GM19452 (cell line): Measurements from ENCODE around the gene NQO2.
"Not testable (repeated sequence)": the region's sequence is repeated elsewhere in the genome, so short reads cannot be mapped to it uniquely, and the experiment has no call there.

Experiments used
- ATAC-seq: cut with Tn5 transposase; IDR thresholded peaks from one replicate; pipeline ENCODE4 v1.9.1; 2021; ENCODE audit not compliant: unreplicated experiment

Gene NQO2

DNA sequence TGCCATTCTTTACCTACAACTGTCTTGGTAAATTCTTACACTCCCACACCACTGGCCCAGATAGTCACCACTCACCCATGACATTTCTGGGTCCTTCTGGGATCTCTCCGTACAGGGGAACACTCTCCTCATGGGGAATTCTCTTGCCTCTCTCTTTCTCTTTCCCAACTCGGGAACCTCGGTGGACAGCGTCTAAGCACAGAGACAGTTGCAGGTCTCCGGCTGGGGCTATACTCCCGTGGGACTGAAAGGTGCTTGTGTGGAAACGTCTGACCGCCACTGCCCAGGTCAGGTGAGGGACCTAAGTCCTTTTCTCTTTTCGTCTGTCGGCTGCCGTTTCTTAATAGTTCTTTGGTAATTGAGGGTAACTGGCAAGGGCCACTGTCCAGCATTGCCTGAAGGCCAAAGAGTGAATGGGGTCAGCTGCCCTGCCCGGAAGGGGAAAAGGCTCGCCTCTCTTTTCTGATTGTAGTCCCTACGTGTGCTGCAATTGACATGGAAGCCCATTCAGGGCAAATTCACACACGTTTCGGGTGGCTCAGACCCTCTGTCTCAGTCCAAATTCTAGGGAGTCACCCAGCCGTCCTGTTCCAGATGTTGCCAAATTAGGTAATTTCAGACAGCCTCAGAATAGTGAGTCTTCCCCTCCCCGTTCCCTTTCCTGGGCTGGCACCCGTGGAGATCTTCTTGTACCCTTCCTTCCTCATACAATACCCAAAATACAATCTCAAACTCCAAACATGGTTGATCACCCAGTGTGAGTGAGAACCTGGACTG is 37.4 kb downstream of the NQO2 start:
- no peak for ATAC-seq

DNA sequence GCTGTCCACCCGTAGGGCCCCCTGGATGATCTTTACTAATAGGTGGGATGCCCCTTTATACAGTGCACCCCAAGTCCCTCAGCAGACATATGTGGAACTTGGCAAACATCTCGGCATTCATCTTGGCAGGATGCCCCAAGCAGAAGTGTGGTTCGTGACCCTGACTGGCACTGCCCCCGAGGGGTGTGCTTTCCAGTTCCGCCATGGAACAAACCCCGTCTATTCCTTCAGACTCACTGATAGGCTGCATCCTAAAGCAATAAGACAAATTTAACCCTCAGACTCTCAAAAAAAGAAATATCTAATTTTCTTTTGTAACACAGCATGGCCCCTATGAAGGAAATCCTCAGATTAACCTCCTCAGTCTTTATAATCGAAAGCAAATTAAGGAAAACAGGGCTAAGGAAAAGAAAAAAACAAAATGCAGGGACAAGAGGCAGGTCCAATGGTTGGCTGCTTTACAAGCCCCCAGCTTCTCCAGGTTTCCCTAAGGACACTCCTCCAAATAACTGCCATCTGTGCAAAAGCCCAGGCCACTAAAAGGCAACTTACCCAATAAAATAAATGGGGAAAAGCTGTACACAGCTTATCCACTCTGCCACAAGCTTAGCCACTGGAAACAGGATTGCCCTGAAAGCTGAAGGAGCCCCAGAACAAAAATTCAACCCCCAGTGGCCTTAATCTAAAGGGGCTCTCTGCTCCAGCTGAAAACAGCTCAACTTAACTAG is 38.1 kb downstream of the NQO2 start:
- no peak for ATAC-seq

DNA sequence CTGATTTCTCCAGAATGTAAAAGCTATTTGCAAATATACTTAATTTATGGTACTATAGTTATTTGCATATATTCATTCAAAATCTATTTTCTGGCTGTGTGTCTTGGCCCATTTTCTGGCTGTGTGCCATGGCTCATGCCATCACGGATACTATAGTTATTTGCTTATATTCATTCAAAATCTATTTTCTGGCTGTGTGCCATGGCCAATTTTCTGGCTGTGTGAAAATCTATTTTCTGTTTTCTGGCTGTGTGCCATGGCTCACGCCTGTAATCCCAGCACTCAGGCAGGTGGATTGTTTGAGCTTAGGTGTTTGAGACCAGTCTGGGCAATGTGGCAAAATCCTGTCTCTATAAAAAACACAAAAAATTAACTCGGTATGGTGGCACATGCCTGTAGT is 39.7 kb downstream of the NQO2 start:
- ATAC-seq: no peak

DNA sequence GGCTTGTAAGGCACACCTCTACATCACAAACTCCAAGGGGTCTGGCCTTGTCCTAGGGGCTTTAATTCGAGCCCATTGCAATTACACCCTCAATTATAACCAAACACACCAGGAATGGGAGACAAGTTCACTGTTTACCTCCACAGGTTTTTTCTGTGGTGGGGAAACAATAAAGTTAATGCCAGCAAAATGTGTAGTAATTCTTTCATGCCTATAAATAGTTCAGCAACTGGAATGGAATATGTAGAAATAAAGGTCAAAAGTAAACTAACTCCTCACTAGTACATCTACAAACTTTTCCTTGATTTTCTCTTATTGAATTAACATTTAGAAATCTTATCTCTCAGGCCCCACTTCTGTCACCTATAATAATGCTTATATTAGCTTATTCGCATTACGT is 41.5 kb downstream of the NQO2 start:
- no peak for ATAC-seq

DNA sequence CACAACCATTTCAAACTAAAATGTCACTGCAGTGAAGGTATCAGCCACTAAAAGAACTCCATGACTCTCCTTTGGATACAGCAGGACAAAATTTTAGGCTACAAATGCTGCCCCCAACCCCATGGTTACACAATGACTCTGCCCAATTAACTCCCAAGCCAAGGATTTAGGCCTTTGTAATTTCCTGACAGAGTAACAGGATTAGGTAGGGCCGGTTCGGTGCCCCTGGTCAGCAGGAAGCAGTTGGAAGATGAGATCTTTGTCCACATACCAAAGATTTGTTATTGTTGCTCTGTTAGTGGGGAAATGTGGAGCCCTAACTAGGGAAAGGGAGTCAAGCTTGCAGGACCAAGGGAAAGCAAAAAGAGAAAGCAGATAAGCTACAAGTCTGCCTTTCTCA is 41.9 kb downstream of the NQO2 start:
- ATAC-seq: no peak

DNA sequence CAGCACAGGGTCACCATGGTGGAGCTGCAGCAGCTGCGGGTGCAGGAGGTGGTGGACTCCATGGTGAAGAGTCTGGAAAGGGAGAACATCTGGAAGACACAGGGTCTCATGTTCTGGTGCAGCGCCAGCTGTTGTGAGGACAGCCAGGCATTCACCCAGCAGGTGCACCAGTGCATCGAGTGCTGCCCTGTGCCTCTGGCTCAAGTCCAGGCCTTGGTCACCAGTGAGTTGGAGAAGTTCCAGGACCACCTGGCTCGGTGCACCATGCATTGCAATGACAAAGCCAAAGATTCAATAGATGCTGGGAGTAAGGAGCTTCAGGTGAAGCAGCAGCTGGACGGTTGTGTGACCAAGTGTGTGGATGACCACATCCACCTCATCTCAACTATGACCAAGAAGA is 45.7 kb downstream of the NQO2 start:
- ATAC-seq: no peak

DNA sequence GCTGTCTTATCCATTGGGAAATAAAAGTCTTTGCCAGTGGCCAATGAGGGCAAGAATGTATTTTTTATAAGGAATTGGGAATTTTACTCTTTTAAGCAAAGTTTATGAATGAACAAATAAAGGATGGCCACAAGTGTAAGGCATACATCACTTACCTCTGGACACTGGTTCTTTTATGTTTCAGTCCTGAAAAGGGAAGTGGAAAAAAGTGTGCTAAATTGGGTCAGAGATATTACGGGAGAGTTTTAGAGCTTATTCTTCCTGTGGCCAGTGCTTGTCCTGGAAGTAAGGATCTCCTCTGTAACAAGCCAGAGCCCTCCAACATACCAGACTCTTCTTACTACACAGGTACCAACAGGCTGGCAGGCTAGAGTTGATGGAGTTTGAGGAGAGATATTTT is 46.1 kb downstream of the NQO2 start:
- ATAC-seq: no peak

DNA sequence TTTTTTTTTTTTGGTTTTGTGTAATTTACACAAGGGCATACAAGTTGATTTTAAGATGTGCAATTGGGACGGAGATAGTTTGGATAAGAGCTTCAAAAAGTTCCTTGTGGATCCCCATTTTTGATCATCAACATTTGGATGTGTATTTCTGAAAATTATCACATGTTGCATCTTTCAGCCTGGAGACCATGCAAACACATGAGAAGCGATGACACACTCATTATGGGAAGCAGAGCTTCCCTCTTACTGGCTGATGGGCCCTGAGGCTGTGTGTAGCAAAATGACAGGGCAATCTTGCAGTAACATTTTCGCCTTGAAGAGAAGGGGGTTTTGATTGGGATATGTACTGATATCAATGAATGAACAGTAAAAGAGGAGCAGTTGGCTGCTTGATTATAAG is 46.6 kb downstream of the NQO2 start:
- ATAC-seq: no peak

DNA sequence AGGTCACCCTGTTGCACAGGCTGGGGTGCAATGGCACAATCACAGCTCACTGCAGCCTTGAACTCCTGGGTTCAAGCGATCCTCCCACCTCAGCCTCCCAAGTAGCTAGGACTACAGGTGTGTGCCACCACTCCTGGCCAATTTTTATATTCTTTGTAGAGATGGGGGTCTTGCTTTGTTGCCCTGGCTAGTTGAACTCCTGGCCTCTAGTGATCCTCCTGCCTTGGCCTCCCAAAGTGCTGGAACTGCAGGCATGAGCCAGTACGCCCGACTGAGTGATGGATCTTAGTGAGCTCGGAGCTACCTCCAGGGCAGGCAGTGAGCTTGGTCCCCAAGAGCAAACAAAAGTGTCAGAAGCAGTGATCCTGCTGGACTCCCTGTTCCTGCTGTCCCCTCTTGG is 48.3 kb downstream of the NQO2 start:
- not testable (repeated sequence) for ATAC-seq

DNA sequence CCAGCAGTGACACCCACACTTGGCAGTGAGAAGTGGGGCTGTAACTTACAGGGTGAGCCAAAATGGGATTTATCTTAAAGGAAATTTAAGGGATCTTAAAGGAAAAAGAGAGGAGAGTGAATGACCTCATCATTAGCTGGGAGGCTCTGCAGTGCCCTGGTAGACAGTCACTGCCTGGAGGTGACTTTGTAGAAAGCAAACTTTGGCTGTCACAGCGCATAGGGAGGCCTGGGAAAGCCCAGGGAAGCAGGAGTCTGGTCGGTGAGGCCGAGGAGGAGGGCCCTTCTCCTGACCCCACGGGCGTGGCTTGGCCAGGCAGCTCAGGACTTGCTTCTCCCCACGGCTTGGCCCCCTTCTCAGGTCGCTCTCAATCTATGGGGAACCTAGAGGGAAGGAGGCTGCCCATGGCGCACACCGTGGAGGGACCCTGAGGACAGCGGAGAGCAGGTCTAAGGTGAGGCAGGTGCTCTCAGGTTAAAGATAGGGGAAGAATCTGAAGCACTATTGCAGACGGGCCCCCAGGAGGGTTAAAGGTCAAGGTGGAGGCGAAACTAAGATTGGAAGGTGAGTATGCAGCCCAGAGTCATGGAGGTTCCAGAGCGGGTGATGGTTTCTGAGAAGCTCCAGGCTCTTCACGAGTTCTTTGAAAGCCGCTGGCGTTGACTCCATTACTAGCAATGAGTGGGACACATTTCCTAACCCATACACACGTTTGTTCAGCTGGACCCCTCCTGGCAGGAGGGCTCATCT is 53.0 kb downstream of the NQO2 start:
- ATAC-seq: no peak

DNA sequence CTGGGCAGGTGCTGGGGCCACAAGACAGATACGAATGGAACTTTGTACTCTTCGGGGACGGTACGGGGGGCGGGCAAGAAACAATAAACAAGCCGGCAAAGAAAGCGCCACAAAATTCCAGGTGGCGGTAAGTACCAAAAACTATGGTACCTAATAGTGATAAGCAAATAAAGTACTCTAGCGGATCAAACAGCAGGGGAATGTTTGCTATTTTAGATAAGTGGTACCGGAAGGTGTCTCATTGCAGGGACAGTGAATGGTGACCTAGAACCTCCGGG is 53.5 kb downstream of the NQO2 start:
- ATAC-seq: no peak

DNA sequence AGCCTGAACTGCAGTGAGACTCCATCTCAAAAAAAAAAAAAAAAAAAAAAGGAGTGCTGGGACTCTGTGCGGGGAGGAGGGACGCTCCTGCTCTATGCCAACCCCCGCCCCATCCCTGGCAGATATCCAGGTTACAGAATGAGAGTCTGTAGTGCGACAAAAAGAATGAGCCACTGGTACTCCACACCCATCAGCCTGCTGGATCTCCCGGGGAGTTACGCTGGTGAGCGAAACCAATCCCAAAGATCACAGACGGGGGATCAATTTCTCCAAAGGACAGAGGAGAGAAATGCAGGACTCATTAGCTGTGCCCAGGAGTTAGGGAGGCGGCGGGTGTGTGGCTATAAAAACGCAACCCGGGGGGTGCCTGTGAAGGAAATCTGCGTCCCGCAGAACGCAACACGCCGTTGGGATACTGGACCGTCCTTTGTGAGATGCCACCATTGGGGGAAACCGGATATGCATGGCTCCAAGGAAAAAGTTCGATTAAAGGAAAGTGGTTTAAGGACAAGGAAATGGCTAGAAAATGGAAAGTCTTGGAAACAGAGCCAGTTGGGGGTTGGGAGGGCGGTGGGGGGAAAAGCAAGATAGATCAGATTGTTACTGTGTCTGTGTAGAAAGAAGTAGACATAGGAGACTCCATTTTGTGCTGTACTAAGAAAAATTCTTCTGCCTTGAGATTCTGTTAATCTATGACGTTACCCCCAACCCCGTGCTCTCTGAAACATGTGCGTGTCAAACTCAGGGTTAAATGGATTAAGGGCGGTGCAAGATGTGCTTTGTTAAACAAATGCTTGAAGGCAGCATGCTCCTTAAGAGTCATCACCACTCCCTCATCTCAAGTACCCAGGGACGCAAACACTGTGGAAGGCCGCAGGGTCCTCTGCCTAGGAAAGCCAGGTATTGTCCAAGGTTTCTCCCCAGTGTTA is 54.8 kb downstream of the NQO2 start:
- not testable (repeated sequence) for ATAC-seq

DNA sequence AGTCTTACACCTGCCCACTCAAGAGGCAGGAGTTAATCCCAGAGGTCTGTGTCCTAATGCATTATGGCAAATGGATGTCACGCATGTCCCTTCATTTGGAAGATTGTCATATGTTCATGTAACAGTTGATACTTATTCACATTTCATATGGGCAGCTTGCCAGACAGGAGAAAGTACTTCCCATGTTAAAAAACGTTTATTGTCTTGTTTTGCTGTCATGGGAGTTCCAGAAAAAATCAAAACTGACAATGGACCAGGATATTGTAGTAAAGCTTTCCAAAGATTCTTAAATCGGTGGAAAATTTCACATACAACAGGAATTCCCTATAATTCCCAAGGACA is 55.4 kb downstream of the NQO2 start:
- ATAC-seq: not testable (repeated sequence)

DNA sequence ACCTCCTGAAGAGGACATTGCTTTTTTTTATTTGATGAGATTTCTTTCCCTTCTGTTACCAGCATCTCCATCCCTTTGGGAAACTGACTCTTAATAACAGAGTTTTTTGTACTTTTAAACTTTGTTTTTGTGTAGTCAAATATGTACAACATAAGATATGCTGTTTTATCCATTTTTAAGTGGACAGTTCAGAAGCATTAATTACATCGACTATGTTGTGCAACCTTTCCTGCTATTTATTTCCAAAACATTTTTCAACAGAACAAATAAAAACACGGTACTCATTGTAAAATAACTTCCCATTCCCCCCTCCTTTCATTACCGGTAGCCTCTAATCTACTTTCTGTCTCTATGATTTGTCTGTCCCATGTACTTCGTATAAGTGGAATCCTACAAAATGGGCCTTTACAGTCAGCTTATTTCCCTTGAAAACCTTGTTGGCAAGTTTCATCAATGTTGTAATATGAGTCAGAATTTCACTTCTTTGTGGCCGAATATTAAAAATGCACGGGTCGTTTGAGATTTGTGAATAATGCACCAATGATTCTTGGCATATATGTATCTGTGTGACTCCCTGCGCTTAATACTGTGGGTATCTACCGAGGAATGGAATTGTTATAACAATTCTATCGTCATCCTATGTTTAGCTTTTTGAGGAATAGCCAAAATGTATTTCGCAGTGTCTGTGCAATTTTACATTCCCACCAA is 57.5 kb downstream of the NQO2 start:
- ATAC-seq: no peak

DNA sequence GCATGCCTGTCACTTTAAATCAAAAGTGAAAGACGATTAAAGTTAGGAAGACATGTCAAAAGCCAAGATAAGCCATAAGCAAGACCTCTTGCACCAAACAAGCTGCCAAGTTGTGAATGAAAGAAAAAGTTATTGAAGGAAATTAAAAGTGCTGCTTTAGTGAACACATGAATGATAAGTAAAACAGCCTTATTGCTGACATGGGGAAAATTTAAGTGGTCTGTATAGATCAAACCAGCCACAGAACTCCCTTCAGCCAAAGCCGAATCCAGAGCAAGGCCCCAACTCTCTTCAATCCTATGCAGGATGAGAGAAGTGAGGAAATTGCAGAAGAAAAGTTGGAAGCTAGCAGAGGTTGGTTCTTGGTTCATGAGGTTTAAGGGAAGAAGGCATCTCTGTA is 59.3 kb downstream of the NQO2 start:
- ATAC-seq: no peak

DNA sequence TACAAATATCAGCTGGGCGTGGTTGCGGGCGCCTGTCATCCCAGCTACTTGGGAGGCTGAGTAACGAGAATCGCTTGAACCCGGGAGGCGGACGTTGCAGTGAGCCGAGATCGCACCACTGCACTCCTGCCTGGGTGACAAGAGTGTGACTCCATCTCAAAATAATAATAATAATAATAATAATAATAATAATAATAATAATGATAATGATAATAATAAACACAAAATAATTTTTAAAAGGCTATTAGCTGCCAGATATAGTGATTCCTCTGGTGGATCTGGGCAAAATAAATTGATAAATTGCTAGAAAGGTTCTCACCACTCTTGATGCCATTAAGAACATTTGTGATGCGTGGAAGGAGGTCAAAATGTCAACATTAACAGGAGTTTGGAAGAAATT is 60.4 kb downstream of the NQO2 start:
- not testable (repeated sequence) for ATAC-seq

DNA sequence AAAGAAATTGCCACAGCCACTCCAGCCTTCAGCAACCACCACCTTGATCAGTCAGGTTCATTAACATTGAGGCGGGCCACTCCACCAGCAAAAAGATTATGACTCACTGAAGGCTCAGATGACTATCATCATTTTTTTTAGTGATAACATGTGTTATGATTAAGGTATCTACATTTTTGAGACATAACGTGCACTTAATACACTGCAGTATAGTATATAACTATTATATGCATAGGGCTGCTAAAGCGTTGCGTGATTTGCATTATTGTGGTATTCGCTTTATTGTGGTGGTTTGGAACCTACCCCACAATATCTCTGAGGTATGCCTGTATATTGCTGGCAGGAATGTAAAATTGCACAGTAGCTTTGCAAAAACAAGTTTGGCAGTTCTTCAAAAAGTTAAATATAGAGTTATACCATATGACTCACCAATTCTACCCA is 61.8 kb downstream of the NQO2 start:
- no peak for ATAC-seq

DNA sequence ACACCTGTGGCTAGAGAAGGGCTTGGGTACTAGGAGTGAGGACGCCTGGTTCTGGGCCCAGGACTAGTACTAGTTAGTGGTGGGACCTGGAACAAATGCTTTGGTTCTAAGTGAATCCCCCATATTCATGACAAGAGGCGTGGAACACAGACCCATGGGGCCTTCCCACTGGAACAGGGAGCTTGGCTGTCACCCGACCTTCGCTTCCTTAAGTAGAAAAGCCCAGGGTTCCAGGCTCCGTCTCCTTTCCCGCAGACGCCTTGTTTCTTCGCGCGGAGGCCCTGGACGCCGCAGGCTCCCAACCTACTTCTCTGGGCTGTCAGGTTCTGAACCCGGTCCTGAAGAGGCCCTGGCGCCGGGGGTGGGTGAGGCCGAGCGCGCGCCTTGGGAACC is 63.6 kb downstream of the NQO2 start:
- not testable (repeated sequence) for ATAC-seq

DNA sequence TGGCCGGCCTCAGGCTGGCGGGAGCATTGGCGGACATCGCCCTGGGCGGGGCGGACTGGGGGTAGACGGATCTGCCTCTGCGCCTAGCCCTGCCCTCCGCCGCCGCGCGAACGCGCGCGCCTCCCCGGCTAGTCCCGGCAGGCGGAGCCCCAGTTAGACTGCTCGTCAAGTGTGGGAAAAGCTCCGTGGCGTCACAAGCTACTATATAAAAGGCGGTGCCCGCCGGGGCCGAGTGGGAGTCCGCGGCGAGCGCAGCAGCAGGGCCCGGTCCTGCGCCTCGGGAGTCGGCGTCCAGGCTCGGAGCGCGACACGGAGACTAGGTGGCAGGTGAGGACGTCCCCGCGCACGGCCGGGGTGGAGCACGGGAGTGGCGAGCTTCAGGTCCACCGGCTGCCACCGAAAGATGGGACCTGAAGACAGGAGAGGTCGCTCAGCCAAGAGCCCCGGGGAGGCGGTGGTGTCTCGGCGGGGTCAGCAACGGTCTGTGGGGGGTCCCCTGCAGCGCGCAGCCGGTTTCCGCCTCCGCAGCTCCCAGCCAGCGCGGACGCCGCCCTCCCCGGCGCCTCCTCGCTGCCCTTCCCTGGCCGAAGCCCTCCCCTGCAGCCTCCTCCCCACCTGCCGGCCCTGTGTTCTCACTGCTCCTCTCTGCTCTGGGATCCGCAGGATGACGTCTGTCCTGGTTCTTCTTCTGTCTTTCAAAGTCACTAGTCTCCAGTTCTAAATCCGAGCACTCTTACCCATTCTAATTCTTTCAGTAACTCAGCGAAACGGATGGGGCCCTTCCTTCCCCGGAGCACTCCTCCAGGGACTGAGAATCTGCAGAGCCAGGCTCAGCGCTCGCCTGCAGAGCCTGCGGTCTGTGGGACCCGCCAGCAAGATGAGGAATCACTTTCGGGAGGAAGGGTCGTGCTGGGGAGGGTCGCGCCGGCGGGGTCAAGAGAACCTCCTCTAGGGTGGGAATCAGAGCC is 64.3 kb downstream of the NQO2 start:
- ATAC-seq: peak; percentile 65
